Right forelimb (tissue), 1 donor: ENCODE data around the gene DPEP2NB.
"Not testable (repeated sequence)": the region's sequence is repeated elsewhere in the genome, so short reads cannot be mapped to it uniquely, and the experiment has no call there.

Source experiments
- DNase-seq: peaks from one replicate; pipeline ENCODE4 v3.0.0-alpha.2; 2018

The DPEP2NB gene, protein sequence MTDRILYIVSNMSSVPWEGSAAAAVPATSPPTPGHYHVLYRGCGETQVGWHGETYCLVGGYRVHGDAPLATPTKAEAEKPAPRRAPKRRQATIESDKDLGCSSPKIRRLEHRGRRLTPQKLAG

DNA sequence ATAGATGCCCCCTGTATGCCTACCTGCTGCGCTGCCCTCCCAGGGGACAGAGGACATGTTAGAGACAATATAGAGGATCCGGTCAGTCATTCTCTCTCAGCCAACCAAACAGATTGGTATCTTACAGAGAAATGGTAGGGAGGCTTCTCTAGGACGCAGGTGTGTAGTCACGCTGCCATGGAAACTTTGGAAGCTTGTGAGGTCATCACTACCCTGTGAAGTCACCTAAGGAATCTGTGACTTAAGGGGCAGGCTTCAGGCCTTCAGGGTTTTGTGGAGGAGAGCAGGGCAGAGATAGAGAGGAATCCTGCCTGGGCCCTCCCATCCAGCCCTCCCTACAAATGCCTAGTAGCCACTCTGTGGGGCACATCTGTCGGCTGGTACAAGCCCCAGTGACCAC lies at the start of gene DPEP2NB:
DPEP2NB (minus strand) TSS at position 231 of the 400 bp plus-strand sequence; CDS start at position 90, 141 bp downstream.
- DNase-seq: no peak

- DNase-seq: no peak
Observed at GRCh38 chr16:68064791-68065365, 49.2 kb upstream of the DPEP2NB start.

- no peak for DNase-seq
Observed at GRCh38 chr16:68062910-68063393, 47.2 kb upstream of the DPEP2NB start.

DNA sequence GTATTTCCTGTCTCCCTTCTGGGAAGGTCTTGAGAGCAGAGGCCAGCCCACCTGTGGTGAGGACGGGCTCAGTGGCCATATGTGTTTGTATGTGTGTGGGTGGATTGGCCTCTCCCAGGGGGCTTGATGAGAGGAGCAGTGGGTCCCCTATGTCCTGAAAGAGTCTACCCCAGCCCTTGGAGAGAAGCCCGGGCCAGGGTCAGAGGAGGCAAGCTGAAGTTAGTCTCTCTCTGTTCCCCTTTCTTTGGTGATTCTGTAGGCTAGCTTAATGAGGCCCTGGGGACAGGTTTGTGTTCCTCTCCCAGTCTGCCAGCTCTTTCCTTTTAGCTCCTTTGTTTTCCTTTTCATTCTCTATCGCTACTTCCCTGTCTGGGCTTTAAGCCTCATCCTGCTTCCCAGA lies 45.7 kb upstream of the DPEP2NB start:
- DNase-seq: no peak

DNA sequence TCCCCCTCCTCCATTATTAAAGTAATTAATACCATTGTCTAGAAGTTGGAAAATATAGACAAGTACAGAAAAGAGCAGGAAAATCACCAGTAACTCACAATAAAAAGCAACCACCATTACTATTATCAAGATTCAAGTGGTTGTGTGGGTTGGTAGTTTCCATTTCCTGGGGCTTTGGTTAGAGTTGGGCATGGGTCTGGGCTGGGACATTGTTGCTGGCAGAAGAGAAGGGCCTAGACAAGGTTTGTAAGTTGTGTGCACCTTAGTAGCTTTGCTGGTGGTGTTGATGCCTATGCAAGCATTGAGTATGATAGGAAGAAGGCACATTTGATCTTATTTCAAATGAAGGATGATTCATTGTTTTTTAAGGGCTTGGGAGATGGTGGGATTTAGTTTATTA lies 44.1 kb upstream of the DPEP2NB start:
- no peak for DNase-seq

DNA sequence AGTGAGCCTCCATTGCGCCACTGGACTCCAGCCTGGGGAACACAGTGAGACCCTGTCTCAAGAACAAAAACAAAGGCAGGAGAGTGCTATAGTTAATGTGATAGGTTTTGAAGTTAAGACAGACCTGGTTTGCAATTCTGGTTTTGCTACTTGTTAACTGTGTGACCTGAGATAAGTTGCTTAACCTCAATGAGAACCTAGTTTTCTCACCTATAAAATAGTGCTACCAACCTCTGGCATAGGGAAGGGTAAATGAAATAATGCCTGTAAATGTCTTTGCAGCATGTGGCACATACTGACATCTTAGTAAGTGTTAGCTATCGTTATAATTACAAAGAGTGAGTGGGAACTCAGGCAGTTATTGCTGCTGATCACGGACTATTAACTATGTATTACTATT lies 39.7 kb upstream of the DPEP2NB start:
- no peak for DNase-seq

DNA sequence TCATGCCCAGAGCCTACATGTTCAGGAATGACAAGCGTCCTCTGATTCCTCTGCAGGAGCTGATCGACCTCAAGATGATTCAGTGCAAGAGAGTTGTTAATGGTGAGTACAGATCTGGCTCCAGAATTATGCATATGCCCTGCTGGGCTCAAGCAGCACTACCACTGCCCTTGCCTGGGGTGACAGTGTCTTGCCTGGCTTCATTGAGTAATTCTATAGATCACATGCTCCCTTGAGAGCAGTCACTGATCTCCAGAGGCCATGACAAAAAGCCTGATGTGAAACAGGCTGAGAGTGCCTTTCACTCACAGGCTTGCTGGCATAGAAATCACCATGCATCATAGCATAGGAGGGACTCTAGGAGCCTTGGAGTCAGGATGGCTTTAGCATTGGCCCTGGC lies 33.7 kb upstream of the DPEP2NB start:
- no peak for DNase-seq

- no peak for DNase-seq
Observed at GRCh38 chr16:68047987-68048386, 32.3 kb upstream of the DPEP2NB start.

DNA sequence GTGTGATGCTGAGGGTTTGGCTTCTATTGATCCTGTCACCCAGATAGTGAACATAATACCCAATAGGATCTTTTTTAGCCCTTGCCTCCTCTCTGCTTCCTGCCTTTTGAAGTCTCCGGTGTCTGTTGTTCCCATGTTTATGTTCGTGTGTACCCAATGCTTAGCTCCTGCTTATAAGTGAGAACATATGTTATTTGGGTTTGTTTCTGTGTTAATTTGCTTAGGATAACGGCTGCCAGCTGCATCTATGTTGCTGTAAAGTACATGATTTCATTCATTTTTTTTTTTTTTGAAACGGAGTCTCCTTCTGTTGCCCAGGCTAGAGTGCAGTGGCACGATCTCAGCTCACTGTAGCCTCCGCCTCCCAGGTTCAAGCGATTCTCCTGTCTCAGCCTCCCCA lies 30.4 kb upstream of the DPEP2NB start:
- DNase-seq: no peak

DNA sequence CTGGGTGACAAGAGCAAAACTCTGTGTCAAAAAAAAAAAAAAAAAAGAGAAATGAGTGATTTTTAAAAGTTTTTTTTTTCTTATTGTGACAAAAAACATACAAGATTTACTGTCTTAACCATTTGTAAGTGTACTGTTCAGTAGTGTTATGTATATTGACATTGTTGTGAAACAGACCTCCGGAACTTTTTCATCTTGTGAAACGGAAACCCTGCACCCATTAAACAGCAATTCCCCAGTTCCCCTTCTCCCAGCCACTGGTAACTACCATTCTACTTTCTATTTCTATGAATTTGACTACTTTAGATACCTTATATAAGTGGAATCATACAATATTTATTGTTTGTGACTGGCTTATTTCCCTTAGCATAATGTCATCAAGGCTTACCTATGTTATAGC lies 26.1 kb upstream of the DPEP2NB start:
- no peak for DNase-seq

DNA sequence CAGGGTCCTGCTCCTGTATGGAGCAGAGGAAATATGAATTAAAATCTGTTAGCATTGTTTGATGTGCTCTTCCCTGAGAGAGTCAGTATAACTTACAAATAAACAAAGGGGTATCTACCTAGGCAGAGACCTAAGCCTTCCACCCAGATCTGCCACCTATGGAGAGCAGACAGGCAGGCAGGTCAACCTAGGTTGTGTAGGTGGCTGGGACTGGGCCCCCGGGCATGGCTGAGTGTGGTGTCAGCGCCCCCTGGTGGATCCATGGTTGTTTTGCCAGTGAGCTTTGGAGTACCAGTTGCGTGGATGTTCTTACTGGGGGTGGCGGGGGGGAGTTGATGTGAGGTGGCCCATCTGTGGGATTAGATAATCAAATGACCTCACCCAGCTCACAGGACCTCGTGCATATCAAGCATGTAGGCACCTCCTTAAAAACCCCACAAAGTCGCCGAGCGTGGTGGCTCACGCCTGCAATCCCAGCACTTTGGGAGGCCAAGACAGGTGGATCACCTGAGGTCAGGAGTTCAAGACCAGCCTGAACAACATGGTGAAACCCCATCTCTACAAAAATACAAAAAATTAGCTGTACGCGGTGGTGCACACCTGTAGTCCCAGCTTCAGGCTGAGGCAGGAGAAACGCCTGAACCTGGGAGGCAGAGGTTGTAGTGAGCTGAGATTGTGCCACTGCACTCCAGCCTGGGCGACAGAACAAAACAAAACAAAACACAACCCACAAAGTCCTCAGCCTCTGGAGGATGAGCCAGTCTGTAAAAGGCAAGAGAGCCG lies 25.0 kb upstream of the DPEP2NB start:
- peak; percentile 86 for DNase-seq

- no peak for DNase-seq
Observed at GRCh38 chr16:68037841-68038597, 22.3 kb upstream of the DPEP2NB start.

DNA sequence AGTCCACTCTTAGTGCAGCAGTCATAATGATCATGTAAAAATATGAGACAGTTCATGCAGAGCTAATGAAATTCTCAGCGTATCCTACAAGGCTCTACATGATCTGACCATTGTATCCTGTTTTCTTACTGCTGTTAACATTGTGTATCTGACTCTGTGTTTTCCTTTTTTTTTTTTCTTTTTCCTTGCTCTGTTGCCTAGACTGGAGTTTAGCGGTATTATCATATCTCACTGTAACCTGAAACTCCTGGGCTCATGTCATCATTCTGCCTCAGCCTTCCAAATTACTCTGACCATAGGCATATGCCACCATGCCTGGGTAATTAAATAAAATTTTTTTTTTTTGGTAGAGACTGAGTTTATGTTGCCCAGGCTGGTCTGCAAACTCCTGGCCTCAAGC lies 19.5 kb upstream of the DPEP2NB start:
- no peak for DNase-seq

DNA sequence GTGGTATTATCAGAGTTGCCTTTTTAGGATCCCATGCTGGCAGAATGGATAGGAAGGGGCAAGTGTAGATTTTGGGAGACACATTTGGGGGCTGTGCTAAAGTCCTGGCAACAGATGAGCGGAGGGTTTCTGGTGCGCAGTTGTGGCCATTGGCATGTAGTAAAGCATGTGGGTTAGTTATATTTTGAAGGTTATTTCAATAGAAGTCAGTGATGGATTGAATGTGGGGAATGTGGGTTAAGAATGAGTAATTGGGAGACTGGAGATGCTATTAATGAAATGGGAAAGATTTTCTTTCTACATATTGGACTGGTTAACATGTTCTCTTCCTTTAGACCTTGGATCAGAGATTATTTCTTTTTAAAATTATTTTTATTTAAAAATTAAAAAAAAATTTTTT lies 17.4 kb upstream of the DPEP2NB start:
- DNase-seq: no peak

GRCh38 chr16:68031951-68032350 lies 16.2 kb upstream of the DPEP2NB start:
- no peak for DNase-seq

- not testable (repeated sequence) for DNase-seq
Observed at GRCh38 chr16:68030108-68030507, 14.4 kb upstream of the DPEP2NB start.

- no peak for DNase-seq
Observed at GRCh38 chr16:68028996-68029395, 13.3 kb upstream of the DPEP2NB start.

- peak; percentile 97 for DNase-seq
Observed at GRCh38 chr16:68022728-68023537, 7.2 kb upstream of the DPEP2NB start, which contains the start of the genes DDX28 and DUS2. Gene DDX28, minus strand, starts transcription at chr16:68023232. Its CDS starts 30 bp downstream, at chr16:68023202. Gene DUS2, plus strand, starts transcription at chr16:68023284. Its CDS starts 14,740 bp downstream, at chr16:68038024.

- DNase-seq: no peak
Observed at GRCh38 chr16:68022278-68022727, 6.6 kb upstream of the DPEP2NB start.

DNA sequence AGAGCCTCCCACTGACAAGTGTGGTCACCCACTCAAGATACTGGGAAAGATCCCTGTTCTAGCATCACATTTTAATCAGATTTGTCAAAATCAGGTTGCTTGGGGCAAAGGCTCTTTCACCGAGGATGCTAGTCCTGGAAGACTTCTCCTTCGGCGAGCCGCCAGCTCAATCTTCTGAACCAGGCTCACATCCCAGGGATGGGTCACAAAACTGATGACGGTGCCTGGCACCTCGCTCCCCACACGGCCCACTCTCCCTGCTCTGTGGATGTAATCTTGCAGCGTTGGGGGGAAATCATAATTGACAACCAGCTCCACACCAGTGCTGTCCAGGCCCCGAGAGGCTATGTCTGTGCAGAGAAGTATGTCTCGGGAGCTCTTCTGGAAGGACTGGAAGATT lies 5.8 kb upstream of the DPEP2NB start:
- DNase-seq: no peak

GRCh38 chr16:68019167-68019680 lies 3.5 kb upstream of the DPEP2NB start:
- no peak for DNase-seq

- DNase-seq: no peak
Observed at GRCh38 chr16:68013440-68013839, 2.3 kb downstream of the DPEP2NB start.
